ENCODE measurements around the gene DUSP2.

DNA sequence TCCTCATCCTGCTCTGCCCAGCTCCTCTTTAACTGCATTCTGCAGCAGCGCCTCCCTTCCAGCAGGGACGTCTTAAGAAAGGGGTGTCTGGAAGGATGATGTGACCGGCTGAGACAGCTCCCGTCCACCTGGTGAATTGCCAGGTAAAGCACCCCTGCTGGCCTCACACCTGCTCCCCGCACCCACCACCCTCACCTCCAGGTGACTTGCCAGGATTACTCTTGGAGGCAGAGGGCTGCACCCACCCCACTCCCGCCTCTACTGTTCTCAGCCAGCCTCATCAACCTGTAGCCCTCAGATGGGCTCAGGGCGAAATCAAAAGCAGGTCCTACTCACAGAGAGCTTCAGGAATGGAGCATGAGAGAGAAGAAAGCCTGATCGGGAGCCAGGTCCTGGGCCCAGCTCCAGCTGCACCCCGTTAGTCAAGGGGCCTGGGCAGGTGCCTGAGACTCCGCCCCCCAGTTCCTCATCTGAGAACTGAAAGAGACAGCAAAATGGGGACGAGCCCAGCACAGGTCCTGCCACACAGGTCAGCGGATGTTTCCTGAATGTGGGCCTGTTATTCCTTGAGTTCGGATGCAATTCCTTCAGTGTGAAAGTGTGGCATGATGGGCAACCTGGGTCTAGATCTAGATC lies 34.5 kb downstream of the DUSP2 start:
- TF ChIP-seq POLR2A (IDR thresholded peaks at IDR 0.05) = no peak
- TF ChIP-seq, protein P1, sequence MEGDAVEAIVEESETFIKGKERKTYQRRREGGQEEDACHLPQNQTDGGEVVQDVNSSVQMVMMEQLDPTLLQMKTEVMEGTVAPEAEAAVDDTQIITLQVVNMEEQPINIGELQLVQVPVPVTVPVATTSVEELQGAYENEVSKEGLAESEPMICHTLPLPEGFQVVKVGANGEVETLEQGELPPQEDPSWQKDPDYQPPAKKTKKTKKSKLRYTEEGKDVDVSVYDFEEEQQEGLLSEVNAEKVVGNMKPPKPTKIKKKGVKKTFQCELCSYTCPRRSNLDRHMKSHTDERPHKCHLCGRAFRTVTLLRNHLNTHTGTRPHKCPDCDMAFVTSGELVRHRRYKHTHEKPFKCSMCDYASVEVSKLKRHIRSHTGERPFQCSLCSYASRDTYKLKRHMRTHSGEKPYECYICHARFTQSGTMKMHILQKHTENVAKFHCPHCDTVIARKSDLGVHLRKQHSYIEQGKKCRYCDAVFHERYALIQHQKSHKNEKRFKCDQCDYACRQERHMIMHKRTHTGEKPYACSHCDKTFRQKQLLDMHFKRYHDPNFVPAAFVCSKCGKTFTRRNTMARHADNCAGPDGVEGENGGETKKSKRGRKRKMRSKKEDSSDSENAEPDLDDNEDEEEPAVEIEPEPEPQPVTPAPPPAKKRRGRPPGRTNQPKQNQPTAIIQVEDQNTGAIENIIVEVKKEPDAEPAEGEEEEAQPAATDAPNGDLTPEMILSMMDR (IDR thresholded peaks at IDR 0.05) = no peak
